Thyroid gland (tissue), 4 donors: ENCODE results near the gene ERBB2.

Source experiments
- CTCF ChIP-seq, 6 experiments: fragments of 200-600 bp in 3 of 6; fragments of 450-650 bp in 3 of 6; sonication (generic) in 3 of 6; IDR thresholded peaks; one replicate each; pipeline ENCODE4 v1.5.1; 2016 to 2019; ENCODE audit warnings: antibody characterized with exemption in 6 of 6, mild to moderate bottlenecking in 2 of 6, inconsistent platforms in 1 of 6, moderate library complexity in 1 of 6
- POLR2A ChIP-seq, 2 donors: fragments of 450-650 bp; IDR thresholded peaks; one replicate each; pipeline ENCODE4 v1.6.1; 2017; ENCODE audit warnings: antibody characterized with exemption in 2 of 2, mild to moderate bottlenecking in 2 of 2, moderate library complexity in 1 of 2

- TF ChIP-seq CTCF (IDR thresholded peaks at IDR 0.05) (no peak), POLR2A (IDR thresholded peaks at IDR 0.05) (no peak)
Observed at GRCh38 chr17:39747745-39748144, 47.9 kb downstream of the ERBB2 start.
